Measurements from ENCODE around the gene JPT1. TPM values are rescaled to one million over a fixed set of nuclear protein-coding genes. Genes with fewer than 3 reads are reported as not detected.

Gene JPT1
- total RNA-seq, 1 experiment from 2014 or later: 479 TPM

- Mint-ChIP-seq H3K27ac (ENCODE audit: unreplicated experiment) (peak overlapping the region; percentile 99), H3K4me3 (ENCODE audit: low read depth, unreplicated experiment) (peak overlapping the region; percentile 91), H3K36me3 (ENCODE audit: insufficient read depth, unreplicated experiment) (peaks cover 86% of the 10 kb centered on the region), H3K9me3 (ENCODE audit: low read depth, unreplicated experiment) (no peaks in the 10 kb centered on the region), H3K27me3 (ENCODE audit: unreplicated experiment) (no peaks in the 10 kb centered on the region), H3K4me1 (ENCODE audit: low read depth, unreplicated experiment) (peaks cover 38% of the 10 kb centered on the region)
- intact Hi-C loops (cut with micrococcal nuclease; ENCODE audit: unreplicated experiment): no loop called here
- BruUV-seq (replicated peaks): TSS peak; percentile 54
- CTCF ChIA-PET: interaction anchor here (0.7 kb wide), 1 partner anchor 22 kb away, joined by 3 read pairs; the partner anchor contains the start of gene NT5C
- no peak for TF ChIP-seq CTCF (IDR thresholded peaks at IDR 0.05; ENCODE audit: unreplicated experiment)
- peak; percentile 47 for DNase-seq
These were observed 1.2 kb downstream of the JPT1 start for GRCh38 chr17:75152922-75153779.

- CTCF ChIA-PET: interaction anchor here (0.7 kb wide), 1 partner anchor 21 kb away, joined by 3 read pairs; the partner anchor contains the start of gene NT5C
- TF ChIP-seq CTCF (IDR thresholded peaks at IDR 0.05; ENCODE audit: unreplicated experiment): no peak
- intact Hi-C loops (cut with micrococcal nuclease; ENCODE audit: unreplicated experiment): no loop called here
- H3K36me3 Mint-ChIP-seq (ENCODE audit: insufficient read depth, unreplicated experiment): peaks cover 87% of the 10 kb centered on the region
- DNase-seq: no peak
- peaks cover 45% of the 10 kb centered on the region for H3K4me1 Mint-ChIP-seq (ENCODE audit: low read depth, unreplicated experiment)
- no peaks in the 10 kb centered on the region for H3K9me3 Mint-ChIP-seq (ENCODE audit: low read depth, unreplicated experiment)
- BruUV-seq (replicated peaks): no TSS peak
- peak overlapping the region; percentile 99 for H3K27ac Mint-ChIP-seq (ENCODE audit: unreplicated experiment)
- no peaks in the 10 kb centered on the region for H3K27me3 Mint-ChIP-seq (ENCODE audit: unreplicated experiment)
- H3K4me3 Mint-ChIP-seq (ENCODE audit: low read depth, unreplicated experiment): peak overlapping the region; percentile 91
These were observed 1.8 kb downstream of the JPT1 start for GRCh38 chr17:75152523-75152921.

GRCh38 chr17:75151930-75152329 lies 2.4 kb downstream of the JPT1 start:
- no TSS peak for BruUV-seq (replicated peaks)
- no peak for TF ChIP-seq CTCF (IDR thresholded peaks at IDR 0.05; ENCODE audit: unreplicated experiment)
- no peaks in the 10 kb centered on the region for H3K27me3 Mint-ChIP-seq (ENCODE audit: unreplicated experiment)
- DNase-seq: no peak
- peaks cover 93% of the 10 kb centered on the region for H3K36me3 Mint-ChIP-seq (ENCODE audit: insufficient read depth, unreplicated experiment)
- peak overlapping the region; percentile 99 for H3K27ac Mint-ChIP-seq (ENCODE audit: unreplicated experiment)
- H3K4me1 Mint-ChIP-seq (ENCODE audit: low read depth, unreplicated experiment): peaks cover 51% of the 10 kb centered on the region
- no peaks in the 10 kb centered on the region for H3K9me3 Mint-ChIP-seq (ENCODE audit: low read depth, unreplicated experiment)
- CTCF ChIA-PET: interaction anchor here (0.9 kb wide), 1 partner anchor 119 kb away, joined by 3 read pairs; the partner anchor contains the start of gene MIF4GD
- intact Hi-C loops (cut with micrococcal nuclease; ENCODE audit: unreplicated experiment): no loop called here
- peak overlapping the region; percentile 91 for H3K4me3 Mint-ChIP-seq (ENCODE audit: low read depth, unreplicated experiment)

- H3K27me3 Mint-ChIP-seq (ENCODE audit: unreplicated experiment): no peaks in the 10 kb centered on the region
- peak; percentile 35 for DNase-seq
- peak overlapping the region; percentile 87 for H3K27ac Mint-ChIP-seq (ENCODE audit: unreplicated experiment)
- H3K4me3 Mint-ChIP-seq (ENCODE audit: low read depth, unreplicated experiment): peak overlapping the region; percentile 63
- TF ChIP-seq CTCF (IDR thresholded peaks at IDR 0.05; ENCODE audit: unreplicated experiment): no peak
- peaks cover 99% of the 10 kb centered on the region for H3K36me3 Mint-ChIP-seq (ENCODE audit: insufficient read depth, unreplicated experiment)
- peaks cover 39% of the 10 kb centered on the region for H3K4me1 Mint-ChIP-seq (ENCODE audit: low read depth, unreplicated experiment)
- intact Hi-C loops (cut with micrococcal nuclease; ENCODE audit: unreplicated experiment): no loop called here
- BruUV-seq (replicated peaks): TSS peak; percentile 96
- CTCF ChIA-PET: interaction anchor here (0.7 to 1.4 kb wide), 8 partner anchors 11 to 88 kb away, joined by 3 to 7 read pairs (median 3); partner anchors contain the start of gene NT5C
- no peaks in the 10 kb centered on the region for H3K9me3 Mint-ChIP-seq (ENCODE audit: low read depth, unreplicated experiment)
These were observed 6.3 kb downstream of the JPT1 start for GRCh38 chr17:75147878-75148546.
